Vagina (tissue), 2 donors: ENCODE measurements around the gene ZSCAN5A. TPM values are rescaled to one million over a fixed set of nuclear protein-coding genes. Genes with fewer than 3 reads are reported as not detected.

Experiments used
- DNase-seq, 2 donors: peaks; one replicate each; pipeline ENCODE4 v3.0.0-alpha.2; 2017; ENCODE audit errors: extremely low spot score in 2 of 2
- H3K27ac ChIP-seq: fragments of 200-600 bp; sonication (generic); one replicate; pipeline ENCODE4 v1.5.1; 2019
- H3K27me3 ChIP-seq: fragments of 200-600 bp; sonication (generic); one replicate; pipeline ENCODE4 v1.5.1; 2019
- H3K36me3 ChIP-seq, 2 donors: fragments of 200-600 bp; sonication (generic); one replicate each; pipeline ENCODE4 v1.5.1; 2017 to 2019
- H3K4me1 ChIP-seq: fragments of 200-600 bp; sonication (generic); one replicate; pipeline ENCODE4 v1.5.1; 2019
- H3K4me3 ChIP-seq, 2 donors: fragments of 200-600 bp; sonication (generic); 1 replicate in 1 of 2; 2 replicates in 1 of 2; pipeline ENCODE4 v1.5.1; 2016 to 2019
- H3K9me3 ChIP-seq: fragments of 200-600 bp; sonication (generic); one replicate; pipeline ENCODE4 v1.5.1; 2019
- CTCF ChIP-seq, 3 experiments: fragments of 450-650 bp in 2 of 3; fragments of 200-600 bp in 1 of 3; sonication (generic) in 1 of 3; IDR thresholded peaks; one replicate each; pipeline ENCODE4 v1.5.1; 2017 to 2019; ENCODE audit warnings: antibody characterized with exemption in 3 of 3, mild to moderate bottlenecking in 2 of 3, moderate library complexity in 2 of 3
- POLR2A ChIP-seq, 2 donors: fragments of 450-650 bp; IDR thresholded peaks; one replicate each; pipeline ENCODE4 v1.6.1; 2017; ENCODE audit warnings: antibody characterized with exemption in 2 of 2, mild to moderate bottlenecking in 2 of 2, moderate library complexity in 2 of 2
- POLR2AphosphoS5 ChIP-seq, 2 donors: sonication (generic); formaldehyde crosslinking; IDR thresholded peaks; one replicate each; pipeline ENCODE4 v1.9.0; 2017; ENCODE audit warnings: antibody characterized with exemption in 2 of 2, mild to moderate bottlenecking in 2 of 2, low read depth in 1 of 2; ENCODE audit not compliant: insufficient read depth in 1 of 2
- intact Hi-C: fragments of 100-400 bp; cut with DNase I; formaldehyde crosslinking; loops from one replicate; pipeline ENCODE4 v1.15.1; 2023
- total RNA-seq: library from RNA; depleted of rRNA; stranded (reverse); fragments of >200 nt; gene quantifications from one replicate; pipeline ENCODE4 v1.2.3, GENCODE V29; 2016

The ZSCAN5A gene
- 2.7 TPM for total RNA-seq

GRCh38 chr19:56314381-56315076 is at the start of gene ZSCAN5A:
TSS of gene ZSCAN5A (minus strand) at chr19:56314839. CDS start at chr19:56225046, 89,793 bp downstream.
- Histone ChIP-seq H3K4me1 (peaks cover 17% of the 10 kb centered on the region), H3K36me3 (no peaks in the 10 kb centered on the region), H3K9me3 (no peaks in the 10 kb centered on the region), H3K4me3 (peak within 1 kb of the TSS; percentile 59 to 82), H3K27ac (peak within 1 kb of the TSS; percentile 90), H3K27me3 (no peaks in the 10 kb centered on the region)
- peak; percentile 99 to 100 for DNase-seq
- intact Hi-C loops: no loop called here
- TF ChIP-seq CTCF (IDR thresholded peaks at IDR 0.05) (no peak), POLR2AphosphoS5 (IDR thresholded peaks at IDR 0.05; ENCODE audit: insufficient read depth in 1 of 2, low read depth in 1 of 2) (peak in 1 of 2 donors; percentile 86), POLR2A (IDR thresholded peaks at IDR 0.05) (peak in 1 of 2 donors; percentile 36)

GRCh38 chr19:56360841-56361240 is 46.2 kb upstream of the ZSCAN5A start:
- no peak for DNase-seq
- Histone ChIP-seq H3K36me3 (no peaks in the 10 kb centered on the region), H3K27me3 (no peaks in the 10 kb centered on the region), H3K9me3 (peaks cover 3% of the 10 kb centered on the region), H3K27ac (no peak overlapping the region), H3K4me3 (no peak overlapping the region), H3K4me1 (no peaks in the 10 kb centered on the region)
- intact Hi-C loops: no loop called here
- no peak for TF ChIP-seq CTCF (IDR thresholded peaks at IDR 0.05)
- TF ChIP-seq POLR2A (IDR thresholded peaks at IDR 0.05): no peak

GRCh38 chr19:56356944-56357343 is 42.3 kb upstream of the ZSCAN5A start:
- Histone ChIP-seq H3K4me3 (no peak overlapping the region), H3K27me3 (no peaks in the 10 kb centered on the region), H3K4me1 (no peaks in the 10 kb centered on the region), H3K9me3 (peaks cover 3% of the 10 kb centered on the region), H3K36me3 (no peaks in the 10 kb centered on the region), H3K27ac (no peak overlapping the region)
- intact Hi-C loops: loop anchor here (10.0 kb wide), 1 partner anchor 102 kb away; no protein-coding TSS in a partner anchor
- DNase-seq: no peak
- TF ChIP-seq POLR2A (IDR thresholded peaks at IDR 0.05): no peak
- no peak for TF ChIP-seq CTCF (IDR thresholded peaks at IDR 0.05)
- no peak for TF ChIP-seq POLR2AphosphoS5 (IDR thresholded peaks at IDR 0.05; ENCODE audit: insufficient read depth in 1 of 2, low read depth in 1 of 2)

- no peaks in the 10 kb centered on the region for H3K4me1 ChIP-seq
- H3K27me3 ChIP-seq: no peaks in the 10 kb centered on the region
- intact Hi-C loops: loop anchor here (10.0 kb wide), 1 partner anchor 101 kb away; no protein-coding TSS in a partner anchor
- TF ChIP-seq CTCF (IDR thresholded peaks at IDR 0.05) (no peak), POLR2A (IDR thresholded peaks at IDR 0.05) (no peak), POLR2AphosphoS5 (IDR thresholded peaks at IDR 0.05; ENCODE audit: insufficient read depth in 1 of 2, low read depth in 1 of 2) (no peak)
- H3K27ac ChIP-seq: no peak overlapping the region
- no peak for DNase-seq
- peaks cover 3% of the 10 kb centered on the region for H3K9me3 ChIP-seq
- H3K36me3 ChIP-seq: no peaks in the 10 kb centered on the region
- H3K4me3 ChIP-seq: no peak overlapping the region
Measured at GRCh38 chr19:56355517-56355916, 40.9 kb upstream of the ZSCAN5A start.

- no peak for DNase-seq
- no peak overlapping the region for H3K4me3 ChIP-seq
- intact Hi-C loops: loop anchor here (10.0 kb wide), 1 partner anchor 96 kb away; no protein-coding TSS in a partner anchor
- no peak overlapping the region for H3K27ac ChIP-seq
- H3K27me3 ChIP-seq: no peaks in the 10 kb centered on the region
- H3K36me3 ChIP-seq: no peaks in the 10 kb centered on the region
- TF ChIP-seq CTCF (IDR thresholded peaks at IDR 0.05) (no peak), POLR2A (IDR thresholded peaks at IDR 0.05) (no peak), POLR2AphosphoS5 (IDR thresholded peaks at IDR 0.05; ENCODE audit: insufficient read depth in 1 of 2, low read depth in 1 of 2) (no peak)
- no peaks in the 10 kb centered on the region for H3K9me3 ChIP-seq
- H3K4me1 ChIP-seq: no peaks in the 10 kb centered on the region
Measured at GRCh38 chr19:56351208-56351607, 36.6 kb upstream of the ZSCAN5A start.
